Liver (tissue), 9 donors: ENCODE measurements around the gene ERGIC1. TPM values are rescaled to one million over a fixed set of nuclear protein-coding genes. Genes with fewer than 3 reads are reported as not detected.

Experiments used
- DNase-seq: peaks from one replicate; pipeline ENCODE4 v3.0.0-alpha.2; 2017; ENCODE audit warnings: low spot score
- H3K27ac ChIP-seq, 2 donors: one replicate each; pipeline ENCODE4 v1.7.0; 2013; ENCODE audit warnings: inconsistent platforms in 2 of 2, low read length in 2 of 2, control low read depth in 1 of 2, low read depth in 1 of 2, mild to moderate bottlenecking in 1 of 2
- H3K27me3 ChIP-seq, 4 donors: one replicate each; pipeline versions ENCODE4 v1.6.1 to v1.7.0; 2013; ENCODE audit warnings: low read length in 3 of 4, inconsistent platforms in 1 of 4, mild to moderate bottlenecking in 1 of 4, moderate library complexity in 1 of 4; ENCODE audit not compliant: control insufficient read depth in 4 of 4, insufficient read depth in 4 of 4
- H3K36me3 ChIP-seq, 4 donors: one replicate each; pipeline versions ENCODE4 v1.6.1 to v1.7.0; 2013; ENCODE audit warnings: low read length in 3 of 4, mild to moderate bottlenecking in 3 of 4, low read depth in 1 of 4, moderate library complexity in 1 of 4; ENCODE audit not compliant: control insufficient read depth in 4 of 4, insufficient read depth in 3 of 4
- H3K4me1 ChIP-seq, 4 donors: one replicate each; pipeline versions ENCODE4 v1.6.1 to v1.7.0; 2013; ENCODE audit warnings: low read length in 3 of 4, mild to moderate bottlenecking in 3 of 4, moderate library complexity in 1 of 4; ENCODE audit not compliant: control insufficient read depth in 4 of 4, insufficient read depth in 4 of 4
- H3K4me3 ChIP-seq, 3 donors: one replicate each; pipeline versions ENCODE4 v1.6.1 to v1.7.0; 2013; ENCODE audit warnings: low read length in 3 of 3, control low read depth in 1 of 3, low read depth in 1 of 3, mild to moderate bottlenecking in 1 of 3
- H3K9ac ChIP-seq, 2 donors: one replicate each; pipeline ENCODE4 v1.7.0; 2013; ENCODE audit warnings: low read length in 2 of 2, mild to moderate bottlenecking in 2 of 2, moderate library complexity in 2 of 2, control low read depth in 1 of 2, low read depth in 1 of 2
- H3K9me3 ChIP-seq, 4 donors: one replicate each; pipeline versions ENCODE4 v1.6.1 to v1.7.0; 2013; ENCODE audit warnings: low read length in 3 of 4; ENCODE audit not compliant: control insufficient read depth in 4 of 4
- FOXA2 ChIP-seq: IDR thresholded peaks from 2 replicates; pipeline ENCODE4 v1.6.1; 2016; ENCODE audit warnings: antibody characterized with exemption
- GABPA ChIP-seq, 2 donors: IDR thresholded peaks in 1 of 2; conservative IDR thresholded peaks in 1 of 2; 2 replicates each; pipeline ENCODE4 v1.6.1; 2016; ENCODE audit warnings: antibody characterized with exemption in 2 of 2, mild to moderate bottlenecking in 1 of 2, moderate library complexity in 1 of 2
- HNF4A ChIP-seq, 2 donors: conservative IDR thresholded peaks; 2 replicates each; pipeline ENCODE4 v1.6.1; 2016; ENCODE audit warnings: antibody characterized with exemption in 2 of 2, mild to moderate bottlenecking in 2 of 2
- HNF4G ChIP-seq: IDR thresholded peaks from 2 replicates; pipeline ENCODE4 v1.6.1; 2016; ENCODE audit warnings: antibody characterized with exemption
- JUND ChIP-seq, 2 donors: IDR thresholded peaks; 2 replicates each; pipeline ENCODE4 v1.6.1; 2016; ENCODE audit warnings: antibody characterized with exemption in 2 of 2
- NR2F2 ChIP-seq: IDR thresholded peaks from 2 replicates; pipeline ENCODE4 v1.6.1; 2016; ENCODE audit warnings: antibody characterized with exemption
- RAD21 ChIP-seq, 2 donors: IDR thresholded peaks; 2 replicates each; pipeline ENCODE4 v1.6.1; 2016; ENCODE audit warnings: antibody characterized with exemption in 2 of 2, mild to moderate bottlenecking in 2 of 2
- RXRA ChIP-seq, 2 donors: IDR thresholded peaks; 2 replicates each; pipeline ENCODE4 v1.6.1; 2017 to 2018; ENCODE audit warnings: antibody characterized with exemption in 2 of 2, mild to moderate bottlenecking in 1 of 2
- SP1 ChIP-seq: IDR thresholded peaks from 2 replicates; pipeline ENCODE4 v1.6.1; 2018; ENCODE audit warnings: antibody characterized with exemption, mild to moderate bottlenecking
- TAF1 ChIP-seq: conservative IDR thresholded peaks from 2 replicates; pipeline ENCODE4 v1.6.1; 2016; ENCODE audit warnings: antibody characterized with exemption, mild to moderate bottlenecking
- YY1 ChIP-seq: IDR thresholded peaks from 2 replicates; pipeline ENCODE4 v1.6.1; 2016; ENCODE audit warnings: antibody characterized with exemption, mild to moderate bottlenecking
- WGBS: extraction: QIAGEN DNeasy Blood & Tissue Kit; methylation state at CpG from one replicate; pipeline ENCODE4 v1.1.7; 2013; 5-methylcytosine and 5-hydroxymethylcytosine counted together
- polyA plus RNA-seq, 2 donors: library from polyadenylated mRNA; stranded (reverse) in 1 of 2; unstranded in 1 of 2; fragments of 200-250 nt in 1 of 2; fragments of >200 nt in 1 of 2; fragmentation: Nextera tagmentation in 1 of 2; extraction: Ambion mirVana in 1 of 2; gene quantifications; one replicate each; pipeline versions ENCODE4 v1.2.1 to v1.2.3, GENCODE V29; 2013 to 2015
- total RNA-seq, 2 donors: library from RNA; depleted of rRNA; stranded (reverse); fragments of >200 nt; gene quantifications; one replicate each; pipeline ENCODE4 v1.2.3, GENCODE V29; 2014
- TF ChIP-seq, protein P1 (sequence below): IDR thresholded peaks from 2 replicates; pipeline ENCODE4 v1.6.1; 2016; ENCODE audit warnings: antibody characterized with exemption
- TF ChIP-seq, protein P2 (sequence below): IDR thresholded peaks from 2 replicates; pipeline ENCODE4 v1.6.1; 2016; ENCODE audit warnings: antibody characterized with exemption, mild to moderate bottlenecking
- TF ChIP-seq, protein P3 (sequence below): IDR thresholded peaks from 2 replicates; pipeline ENCODE4 v1.6.1; 2016; ENCODE audit warnings: antibody characterized with exemption
- TF ChIP-seq, protein P4 (sequence below): IDR thresholded peaks from 2 replicates; pipeline ENCODE4 v1.6.1; 2016; ENCODE audit warnings: antibody characterized with exemption
- TF ChIP-seq, protein P5 (sequence below): fragments of 150-350 bp; IDR thresholded peaks from 2 replicates; pipeline ENCODE4 v1.5.1; 2017; ENCODE audit warnings: improper control_type of control experiment, low read depth, low read length; ENCODE audit not compliant: missing input control
- donor health status: healthy.
- donor health status: healthy.
- donor health status: healthy.
- donor health status: healthy.
- donor health status: healthy.

ERGIC1 gene
- total and polyA plus RNA-seq, 4 donors: 45.4 to 155 (median 101) TPM

DNA sequence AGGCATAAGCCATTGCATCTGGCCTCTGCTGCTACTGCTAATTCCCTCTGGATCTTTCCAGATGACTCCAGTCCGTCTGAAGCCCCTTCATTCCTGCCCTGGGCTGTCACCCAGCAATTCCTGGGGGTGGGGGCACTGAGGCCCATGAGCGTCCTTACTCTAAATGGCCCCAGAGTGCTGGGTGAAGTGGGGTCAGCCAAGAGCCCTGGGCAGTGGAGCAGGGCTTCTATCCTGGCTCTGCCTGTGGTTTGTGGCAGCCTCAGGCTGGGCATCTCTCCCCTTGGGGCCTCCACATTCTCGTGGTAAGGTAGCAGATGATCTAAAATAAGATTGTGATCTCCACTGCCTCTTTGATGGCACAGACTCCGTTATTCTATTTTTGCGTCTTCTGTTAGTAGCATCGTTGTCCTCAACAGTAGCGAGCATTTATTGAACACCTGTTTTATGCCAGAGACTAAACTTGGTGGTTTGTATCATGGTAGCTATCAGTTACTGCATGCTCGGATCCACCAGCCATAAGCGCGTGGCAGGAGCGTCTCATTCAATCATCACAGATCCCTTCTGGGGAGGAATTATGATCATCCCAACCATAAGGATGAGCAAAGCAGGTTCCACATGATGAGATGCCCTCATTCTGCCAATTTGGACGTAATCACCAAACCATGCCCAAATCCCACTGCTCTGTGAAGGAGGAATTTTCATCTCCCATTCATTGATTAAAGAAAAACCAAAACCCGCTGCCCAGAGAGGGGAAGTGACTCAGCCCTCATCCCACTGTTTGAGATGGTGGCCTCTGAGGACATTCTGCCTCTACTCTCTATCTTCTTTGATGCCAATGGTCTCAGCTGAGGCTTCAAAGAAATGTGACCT lies 41.1 kb upstream of the ERGIC1 start (continued):
- TF ChIP-seq HNF4G: no peak

DNA sequence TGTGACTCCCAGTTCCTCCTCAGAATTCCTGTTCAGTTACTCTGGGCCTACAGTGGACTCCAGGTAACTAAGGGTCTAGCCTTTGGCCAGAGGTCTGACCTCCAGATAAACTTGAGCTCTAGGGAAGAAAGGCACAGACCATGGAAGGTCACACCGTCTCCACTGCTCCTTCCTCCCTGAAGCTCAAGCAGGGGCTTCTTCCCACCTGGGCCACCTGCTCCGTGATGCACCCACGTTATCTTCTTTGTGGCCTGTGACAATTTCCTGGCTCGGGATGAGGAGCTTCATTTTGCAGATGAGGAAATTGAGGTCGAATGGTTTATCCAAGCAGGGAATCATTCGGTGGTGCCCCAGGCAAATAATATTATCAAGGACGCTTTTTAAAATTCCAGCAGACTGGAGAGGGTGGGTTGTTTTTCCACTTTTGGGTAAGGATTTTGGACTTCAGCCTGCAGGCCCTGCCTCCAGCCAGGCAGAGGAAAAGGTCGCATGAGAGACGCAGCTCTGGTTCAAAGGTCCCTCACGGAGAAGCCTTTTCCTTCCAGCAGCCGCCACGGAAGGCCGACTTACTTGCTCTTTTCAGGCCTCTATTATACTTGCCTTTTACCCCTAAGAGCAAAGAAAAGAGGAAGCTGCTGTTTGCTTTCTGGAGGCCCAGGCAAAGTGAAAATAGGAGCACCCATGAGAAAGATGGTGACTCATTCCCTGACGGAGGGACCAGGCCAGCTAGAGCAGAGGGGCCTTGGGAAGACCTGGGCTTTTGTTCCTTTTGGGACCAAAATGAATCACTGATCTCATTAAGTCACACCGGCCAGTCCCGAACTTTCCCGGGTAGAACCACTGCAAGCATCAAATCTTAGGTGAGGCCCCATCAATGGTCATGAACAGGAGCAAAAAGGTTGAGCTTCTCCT lies 40.2 kb upstream of the ERGIC1 start:
- peaks cover 6 to 17% (median 14%) of the 10 kb centered on the region in 4 donors for H3K4me1 ChIP-seq
- H3K4me3 ChIP-seq: no peak overlapping the region
- WGBS: 59% methylated on average over 17 of the region's 17 CpGs
- H3K27me3 ChIP-seq: no peaks in the 10 kb centered on the region
- H3K9ac ChIP-seq: no peak overlapping the region
- TF ChIP-seq NR2F2 (peak; percentile 54), YY1 (no peak), HNF4A (conservative IDR thresholded peaks at IDR 0.05) (peak; percentile 86 to 93), SP1 (peak; percentile 76), TAF1 (no peak), JUND (IDR thresholded peaks at IDR 0.05) (peak; percentile 64 to 66), RXRA (IDR thresholded peaks at IDR 0.05) (peak; percentile 47 to 59), GABPA (IDR thresholded peaks at IDR 0.05 in 1 of 2, conservative IDR thresholded peaks at IDR 0.05 in 1 of 2) (no peak), RAD21 (IDR thresholded peaks at IDR 0.05) (peak; percentile 22 to 31), HNF4G (peak; percentile 67)
- TF ChIP-seq, protein P1, sequence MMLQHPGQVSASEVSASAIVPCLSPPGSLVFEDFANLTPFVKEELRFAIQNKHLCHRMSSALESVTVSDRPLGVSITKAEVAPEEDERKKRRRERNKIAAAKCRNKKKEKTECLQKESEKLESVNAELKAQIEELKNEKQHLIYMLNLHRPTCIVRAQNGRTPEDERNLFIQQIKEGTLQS: no peak
- TF ChIP-seq, protein P2, sequence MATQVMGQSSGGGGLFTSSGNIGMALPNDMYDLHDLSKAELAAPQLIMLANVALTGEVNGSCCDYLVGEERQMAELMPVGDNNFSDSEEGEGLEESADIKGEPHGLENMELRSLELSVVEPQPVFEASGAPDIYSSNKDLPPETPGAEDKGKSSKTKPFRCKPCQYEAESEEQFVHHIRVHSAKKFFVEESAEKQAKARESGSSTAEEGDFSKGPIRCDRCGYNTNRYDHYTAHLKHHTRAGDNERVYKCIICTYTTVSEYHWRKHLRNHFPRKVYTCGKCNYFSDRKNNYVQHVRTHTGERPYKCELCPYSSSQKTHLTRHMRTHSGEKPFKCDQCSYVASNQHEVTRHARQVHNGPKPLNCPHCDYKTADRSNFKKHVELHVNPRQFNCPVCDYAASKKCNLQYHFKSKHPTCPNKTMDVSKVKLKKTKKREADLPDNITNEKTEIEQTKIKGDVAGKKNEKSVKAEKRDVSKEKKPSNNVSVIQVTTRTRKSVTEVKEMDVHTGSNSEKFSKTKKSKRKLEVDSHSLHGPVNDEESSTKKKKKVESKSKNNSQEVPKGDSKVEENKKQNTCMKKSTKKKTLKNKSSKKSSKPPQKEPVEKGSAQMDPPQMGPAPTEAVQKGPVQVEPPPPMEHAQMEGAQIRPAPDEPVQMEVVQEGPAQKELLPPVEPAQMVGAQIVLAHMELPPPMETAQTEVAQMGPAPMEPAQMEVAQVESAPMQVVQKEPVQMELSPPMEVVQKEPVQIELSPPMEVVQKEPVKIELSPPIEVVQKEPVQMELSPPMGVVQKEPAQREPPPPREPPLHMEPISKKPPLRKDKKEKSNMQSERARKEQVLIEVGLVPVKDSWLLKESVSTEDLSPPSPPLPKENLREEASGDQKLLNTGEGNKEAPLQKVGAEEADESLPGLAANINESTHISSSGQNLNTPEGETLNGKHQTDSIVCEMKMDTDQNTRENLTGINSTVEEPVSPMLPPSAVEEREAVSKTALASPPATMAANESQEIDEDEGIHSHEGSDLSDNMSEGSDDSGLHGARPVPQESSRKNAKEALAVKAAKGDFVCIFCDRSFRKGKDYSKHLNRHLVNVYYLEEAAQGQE: peak; percentile 34
- TF ChIP-seq, protein P3, sequence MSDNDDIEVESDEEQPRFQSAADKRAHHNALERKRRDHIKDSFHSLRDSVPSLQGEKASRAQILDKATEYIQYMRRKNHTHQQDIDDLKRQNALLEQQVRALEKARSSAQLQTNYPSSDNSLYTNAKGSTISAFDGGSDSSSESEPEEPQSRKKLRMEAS: no peak
- no peaks in the 10 kb centered on the region for H3K36me3 ChIP-seq
- peak overlapping the region; percentile 33 to 44 for H3K27ac ChIP-seq
- H3K9me3 ChIP-seq: no peaks in the 10 kb centered on the region
- DNase-seq: no peak

DNA sequence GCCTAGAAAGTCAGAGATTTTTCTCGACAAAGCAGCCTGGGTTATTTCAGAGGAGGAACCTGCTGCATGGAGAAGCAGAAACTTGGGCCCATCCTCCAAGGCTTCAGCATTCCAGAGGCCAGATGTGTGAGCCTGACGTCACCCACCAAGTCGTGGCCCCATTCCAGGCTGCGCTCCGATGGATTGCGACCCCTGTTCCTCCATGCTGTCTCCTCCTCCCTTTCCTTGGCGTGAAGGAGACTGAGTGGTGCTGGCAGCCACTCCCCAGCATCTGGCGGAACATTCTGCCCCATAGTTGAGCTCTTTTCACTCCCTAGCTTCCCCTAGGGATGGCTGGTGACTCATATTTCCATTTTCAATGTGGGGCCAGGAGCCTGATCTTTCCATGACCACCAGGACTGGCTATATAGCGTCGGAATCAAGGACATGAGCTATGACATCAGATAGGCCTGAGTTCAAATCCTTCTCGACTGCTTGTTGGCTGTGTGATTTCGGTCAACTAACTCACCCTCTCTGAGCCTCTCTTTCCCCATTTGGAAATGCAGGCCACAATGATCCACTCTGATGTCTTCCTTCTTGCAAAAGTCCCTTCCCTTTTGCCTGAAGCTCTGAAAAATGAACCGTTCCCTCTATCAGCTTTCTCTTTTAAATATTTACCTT lies 38.6 kb upstream of the ERGIC1 start:
- TF ChIP-seq HNF4A (conservative IDR thresholded peaks at IDR 0.05) (no peak), YY1 (peak; percentile 19), RXRA (IDR thresholded peaks at IDR 0.05) (peak; percentile 20 to 53), SP1 (peak; percentile 71), RAD21 (IDR thresholded peaks at IDR 0.05) (peak in 1 of 2 donors; percentile 39), NR2F2 (peak; percentile 88), FOXA2 (no peak), JUND (IDR thresholded peaks at IDR 0.05) (peak; percentile 91 to 94)
- TF ChIP-seq, protein P4, sequence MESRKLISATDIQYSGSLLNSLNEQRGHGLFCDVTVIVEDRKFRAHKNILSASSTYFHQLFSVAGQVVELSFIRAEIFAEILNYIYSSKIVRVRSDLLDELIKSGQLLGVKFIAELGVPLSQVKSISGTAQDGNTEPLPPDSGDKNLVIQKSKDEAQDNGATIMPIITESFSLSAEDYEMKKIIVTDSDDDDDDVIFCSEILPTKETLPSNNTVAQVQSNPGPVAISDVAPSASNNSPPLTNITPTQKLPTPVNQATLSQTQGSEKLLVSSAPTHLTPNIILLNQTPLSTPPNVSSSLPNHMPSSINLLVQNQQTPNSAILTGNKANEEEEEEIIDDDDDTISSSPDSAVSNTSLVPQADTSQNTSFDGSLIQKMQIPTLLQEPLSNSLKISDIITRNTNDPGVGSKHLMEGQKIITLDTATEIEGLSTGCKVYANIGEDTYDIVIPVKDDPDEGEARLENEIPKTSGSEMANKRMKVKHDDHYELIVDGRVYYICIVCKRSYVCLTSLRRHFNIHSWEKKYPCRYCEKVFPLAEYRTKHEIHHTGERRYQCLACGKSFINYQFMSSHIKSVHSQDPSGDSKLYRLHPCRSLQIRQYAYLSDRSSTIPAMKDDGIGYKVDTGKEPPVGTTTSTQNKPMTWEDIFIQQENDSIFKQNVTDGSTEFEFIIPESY: no peak
- TF ChIP-seq, protein P5, sequence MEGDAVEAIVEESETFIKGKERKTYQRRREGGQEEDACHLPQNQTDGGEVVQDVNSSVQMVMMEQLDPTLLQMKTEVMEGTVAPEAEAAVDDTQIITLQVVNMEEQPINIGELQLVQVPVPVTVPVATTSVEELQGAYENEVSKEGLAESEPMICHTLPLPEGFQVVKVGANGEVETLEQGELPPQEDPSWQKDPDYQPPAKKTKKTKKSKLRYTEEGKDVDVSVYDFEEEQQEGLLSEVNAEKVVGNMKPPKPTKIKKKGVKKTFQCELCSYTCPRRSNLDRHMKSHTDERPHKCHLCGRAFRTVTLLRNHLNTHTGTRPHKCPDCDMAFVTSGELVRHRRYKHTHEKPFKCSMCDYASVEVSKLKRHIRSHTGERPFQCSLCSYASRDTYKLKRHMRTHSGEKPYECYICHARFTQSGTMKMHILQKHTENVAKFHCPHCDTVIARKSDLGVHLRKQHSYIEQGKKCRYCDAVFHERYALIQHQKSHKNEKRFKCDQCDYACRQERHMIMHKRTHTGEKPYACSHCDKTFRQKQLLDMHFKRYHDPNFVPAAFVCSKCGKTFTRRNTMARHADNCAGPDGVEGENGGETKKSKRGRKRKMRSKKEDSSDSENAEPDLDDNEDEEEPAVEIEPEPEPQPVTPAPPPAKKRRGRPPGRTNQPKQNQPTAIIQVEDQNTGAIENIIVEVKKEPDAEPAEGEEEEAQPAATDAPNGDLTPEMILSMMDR: no peak
- TF ChIP-seq, protein P1: peak; percentile 37
- TF ChIP-seq, protein P3: no peak
- no peak overlapping the region for H3K27ac ChIP-seq
- H3K4me1 ChIP-seq: peaks cover 4 to 8% (median 6%) of the 10 kb centered on the region in 4 donors
- H3K4me3 ChIP-seq: no peak overlapping the region
- H3K9me3 ChIP-seq: no peaks in the 10 kb centered on the region
- 82% methylated on average over 13 of the region's 13 CpGs for WGBS
- H3K36me3 ChIP-seq: no peaks in the 10 kb centered on the region
- no peak for DNase-seq
- no peak overlapping the region for H3K9ac ChIP-seq
- H3K27me3 ChIP-seq: no peaks in the 10 kb centered on the region
